H1 (cell line): ENCODE measurements around the gene IQUB. TPM values are rescaled to one million over a fixed set of nuclear protein-coding genes. Genes with fewer than 3 reads are reported as not detected.

Experiments
- HDAC2 ChIP-seq, 2 experiments: fragments of 300-600 bp in 1 of 2; sonication (generic) in 1 of 2; IDR thresholded peaks; 2 replicates each; pipeline ENCODE4 v1.6.1; 2011 to 2012; ENCODE audit warnings: low read depth in 2 of 2, low read length in 2 of 2, mild to moderate bottlenecking in 2 of 2, moderate library complexity in 2 of 2, borderline replicate concordance in 1 of 2, inconsistent platforms in 1 of 2
- polyA plus RNA-seq, 7 experiments: library from polyadenylated mRNA; depleted of rRNA in 3 of 7; stranded (reverse) in 5 of 7; unstranded in 2 of 7; fragments of >200 nt in 5 of 7; fragments of 200-250 nt in 2 of 7; gene quantifications; 1 replicate in 5 of 7; 2 replicates in 1 of 7; 4 replicates in 1 of 7; pipeline versions ENCODE4 v1.2.1 to v1.2.3, GENCODE V29; 2011 to 2013; ENCODE audit warnings: missing spikeins in 2 of 7, mixed read lengths in 2 of 7
- total RNA-seq: library from RNA; stranded (reverse); fragmentation: NEBNext Ultra II Directional; extraction: Animal tissue kit (Norgen Biotek cat#: 25700); gene quantifications from 2 replicates; pipeline ENCODE4 v1.2.1, GENCODE V29; 2021
- TF ChIP-seq, protein P1 (sequence below): IDR thresholded peaks from 2 replicates; pipeline ENCODE4 v1.6.1; 2011; ENCODE audit warnings: low read depth, mild to moderate bottlenecking, low read length; ENCODE audit not compliant: insufficient read depth

Gene IQUB
- total and polyA plus RNA-seq, 2 of the 8 experiments (the other 6 are each of a cell fraction or from before 2014, with no cell fraction given): 0.12 to 0.82 TPM

DNA sequence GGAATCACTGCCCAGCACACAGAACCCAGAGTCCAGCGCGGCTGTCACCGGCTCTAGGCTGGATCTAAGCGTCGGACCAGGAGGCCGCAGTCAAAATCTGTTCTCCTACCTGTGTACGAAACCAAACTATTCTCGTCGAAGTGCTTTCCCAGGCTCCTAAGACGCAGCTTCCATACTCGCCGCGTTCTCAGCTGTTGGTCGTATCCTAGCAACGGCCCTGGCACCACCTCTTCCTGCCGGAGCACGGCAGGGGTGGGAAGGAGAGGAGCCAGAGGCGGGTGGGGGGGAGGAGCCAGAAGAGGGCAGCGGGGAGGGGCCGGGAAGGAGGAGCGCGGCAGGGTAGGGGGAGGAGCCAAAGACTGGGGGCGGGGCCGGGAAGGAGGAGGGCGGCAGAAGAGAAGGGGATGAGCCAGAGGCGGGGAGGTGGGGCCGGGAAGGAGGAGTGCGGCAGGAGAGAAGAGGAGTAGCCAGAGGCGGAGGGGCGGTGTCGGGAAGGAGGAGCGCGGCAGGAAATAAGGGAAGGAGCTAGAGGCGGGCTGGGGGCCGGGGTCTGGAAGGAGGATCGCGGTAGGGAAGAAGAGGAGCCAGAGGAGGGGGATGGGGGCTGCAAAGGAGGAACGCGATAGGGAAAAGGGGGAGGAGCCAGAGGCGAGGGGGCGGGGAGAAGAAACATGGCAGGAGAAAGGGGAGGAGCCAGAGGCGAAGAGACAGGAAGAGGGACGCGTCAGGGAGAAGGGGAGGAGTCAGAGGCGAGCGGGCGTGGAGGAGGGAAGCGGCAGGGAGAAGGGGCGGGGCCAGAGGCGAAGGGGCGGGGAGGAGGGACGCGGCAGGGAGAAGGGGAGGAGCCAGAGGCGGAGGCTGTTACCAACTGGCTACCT lies at the start of gene IQUB (continued):
- peak in 1 of 2 experiments; percentile 91; a peak in 2 of 4 replicates for TF ChIP-seq HDAC2 (IDR thresholded peaks at IDR 0.05; ENCODE audit: borderline replicate concordance in 1 of 2, low read depth in 2 of 2, low read length in 2 of 2)
- TF ChIP-seq, protein P1, sequence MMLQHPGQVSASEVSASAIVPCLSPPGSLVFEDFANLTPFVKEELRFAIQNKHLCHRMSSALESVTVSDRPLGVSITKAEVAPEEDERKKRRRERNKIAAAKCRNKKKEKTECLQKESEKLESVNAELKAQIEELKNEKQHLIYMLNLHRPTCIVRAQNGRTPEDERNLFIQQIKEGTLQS: no peak
